Measurements from ENCODE around the gene RNLS. TPM values are rescaled to one million over a fixed set of nuclear protein-coding genes. Genes with fewer than 3 reads are reported as not detected.

Gene RNLS
- total RNA-seq, 1 experiment from 2014 or later = 11.4 TPM

DNA sequence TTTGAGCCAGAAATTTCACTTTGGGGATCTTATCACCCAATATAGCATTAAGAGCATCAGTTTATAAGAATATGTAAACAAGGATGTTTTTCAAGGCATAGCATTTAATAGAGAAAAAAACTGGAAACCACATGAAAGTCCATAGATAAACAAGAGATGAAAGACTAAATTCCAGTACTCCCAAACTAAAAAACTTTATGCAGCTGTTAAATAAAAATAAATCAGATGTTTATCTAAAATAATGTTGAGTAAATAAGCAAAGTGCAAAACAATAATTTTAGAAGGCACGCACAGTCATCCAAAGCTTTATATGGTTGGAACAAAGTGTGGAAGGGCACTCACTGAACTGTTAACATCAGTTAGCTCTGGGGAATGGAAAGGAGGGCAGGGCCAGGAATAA is 21.0 kb downstream of the RNLS start:
- peak; percentile 71; the same call in 1 of the 2 replicates for TF ChIP-seq TCF7L2 (IDR thresholded peaks at IDR 0.05; ENCODE audit: low read depth, low read length)
- TF ChIP-seq, protein P1, sequence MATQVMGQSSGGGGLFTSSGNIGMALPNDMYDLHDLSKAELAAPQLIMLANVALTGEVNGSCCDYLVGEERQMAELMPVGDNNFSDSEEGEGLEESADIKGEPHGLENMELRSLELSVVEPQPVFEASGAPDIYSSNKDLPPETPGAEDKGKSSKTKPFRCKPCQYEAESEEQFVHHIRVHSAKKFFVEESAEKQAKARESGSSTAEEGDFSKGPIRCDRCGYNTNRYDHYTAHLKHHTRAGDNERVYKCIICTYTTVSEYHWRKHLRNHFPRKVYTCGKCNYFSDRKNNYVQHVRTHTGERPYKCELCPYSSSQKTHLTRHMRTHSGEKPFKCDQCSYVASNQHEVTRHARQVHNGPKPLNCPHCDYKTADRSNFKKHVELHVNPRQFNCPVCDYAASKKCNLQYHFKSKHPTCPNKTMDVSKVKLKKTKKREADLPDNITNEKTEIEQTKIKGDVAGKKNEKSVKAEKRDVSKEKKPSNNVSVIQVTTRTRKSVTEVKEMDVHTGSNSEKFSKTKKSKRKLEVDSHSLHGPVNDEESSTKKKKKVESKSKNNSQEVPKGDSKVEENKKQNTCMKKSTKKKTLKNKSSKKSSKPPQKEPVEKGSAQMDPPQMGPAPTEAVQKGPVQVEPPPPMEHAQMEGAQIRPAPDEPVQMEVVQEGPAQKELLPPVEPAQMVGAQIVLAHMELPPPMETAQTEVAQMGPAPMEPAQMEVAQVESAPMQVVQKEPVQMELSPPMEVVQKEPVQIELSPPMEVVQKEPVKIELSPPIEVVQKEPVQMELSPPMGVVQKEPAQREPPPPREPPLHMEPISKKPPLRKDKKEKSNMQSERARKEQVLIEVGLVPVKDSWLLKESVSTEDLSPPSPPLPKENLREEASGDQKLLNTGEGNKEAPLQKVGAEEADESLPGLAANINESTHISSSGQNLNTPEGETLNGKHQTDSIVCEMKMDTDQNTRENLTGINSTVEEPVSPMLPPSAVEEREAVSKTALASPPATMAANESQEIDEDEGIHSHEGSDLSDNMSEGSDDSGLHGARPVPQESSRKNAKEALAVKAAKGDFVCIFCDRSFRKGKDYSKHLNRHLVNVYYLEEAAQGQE (IDR thresholded peaks at IDR 0.05; ENCODE audit: insufficient read depth in 1 of 2, low read depth in 2 of 2, low read length in 1 of 2) = no peak
- no peak for TF ChIP-seq SIN3A (IDR thresholded peaks at IDR 0.05; ENCODE audit: borderline replicate concordance, insufficient read depth, low read depth, low read length)
- no TSS peak for BruUV-seq (replicated peaks)
- no peak for ATAC-seq
- Histone ChIP-seq H3K27me3 (ENCODE audit: control insufficient read depth, insufficient read depth, low read length) (no peaks in the 10 kb centered on the region), H3K4me1 (ENCODE audit: control insufficient read depth, insufficient read depth, low read length) (no peaks in the 10 kb centered on the region), H3K4me3 (ENCODE audit: low read depth in 2 of 2, low read length in 2 of 2) (no peak overlapping the region), H3K27ac (ENCODE audit: low read length) (no peak overlapping the region), H3K36me3 (ENCODE audit: control insufficient read depth, insufficient read depth, low read length) (no peaks in the 10 kb centered on the region), H3K9me3 (ENCODE audit: control insufficient read depth, insufficient read depth, low read depth, low read length) (no peaks in the 10 kb centered on the region; the same call in 1 of the 2 replicates)
- intact Hi-C loops (cut with micrococcal nuclease; ENCODE audit: unreplicated experiment) (no loop called here), in situ Hi-C loops (cut with HindIII; ENCODE audit: low pct_unique_long_range_greater_than_20kb, low sequenced_read_pairs) (no loop called here)
- CTCF ChIA-PET = no interaction called here
- no peak for DNase-seq (ENCODE audit: low read depth, low spot score)
- POLR2A ChIA-PET = no interaction called here

DNA sequence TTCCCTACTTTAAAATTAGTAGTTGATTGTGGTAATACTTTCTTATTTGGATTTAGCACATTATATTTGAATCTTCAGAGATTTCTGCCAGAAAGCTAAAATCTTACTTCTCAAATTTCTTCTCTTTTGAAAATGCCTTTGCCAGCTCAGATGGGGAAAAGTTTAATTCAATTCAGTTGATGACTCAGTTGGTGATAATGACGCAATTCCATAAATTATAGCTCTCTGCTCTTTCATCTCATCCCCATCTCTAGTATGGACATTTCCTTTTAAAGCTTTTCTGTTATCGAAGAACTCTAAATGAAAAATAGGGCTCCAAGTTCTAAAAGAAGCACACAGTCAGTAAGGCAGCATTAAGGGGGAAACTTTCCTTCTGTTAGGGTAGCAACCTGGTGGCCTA is 25.5 kb downstream of the RNLS start:
- ATAC-seq (no peak), DNase-seq (ENCODE audit: low read depth, low spot score) (no peak)
- intact Hi-C loops (cut with micrococcal nuclease; ENCODE audit: unreplicated experiment) (loop anchor here (10.0 kb wide), 1 partner anchor 903 kb away; the partner anchor contains the start of gene PAPSS2), in situ Hi-C loops (cut with HindIII; ENCODE audit: low pct_unique_long_range_greater_than_20kb, low sequenced_read_pairs) (no loop called here)
- ChIA-PET CTCF (no interaction called here), POLR2A (no interaction called here)
- H3K4me1 ChIP-seq (ENCODE audit: control insufficient read depth, insufficient read depth, low read length) = no peaks in the 10 kb centered on the region
- no peak overlapping the region for H3K27ac ChIP-seq (ENCODE audit: low read length)
- no peaks in the 10 kb centered on the region for H3K27me3 ChIP-seq (ENCODE audit: control insufficient read depth, insufficient read depth, low read length)
- H3K4me3 ChIP-seq (ENCODE audit: low read depth in 2 of 2, low read length in 2 of 2) = no peak overlapping the region
- no peaks in the 10 kb centered on the region for H3K36me3 ChIP-seq (ENCODE audit: control insufficient read depth, insufficient read depth, low read length)
- no TSS peak for BruUV-seq (replicated peaks)
- no peak for TF ChIP-seq TCF7L2 (IDR thresholded peaks at IDR 0.05; ENCODE audit: low read depth, low read length)
- no peak for TF ChIP-seq SIN3A (IDR thresholded peaks at IDR 0.05; ENCODE audit: borderline replicate concordance, insufficient read depth, low read depth, low read length)
- no peak for TF ChIP-seq POLR2AphosphoS5 (IDR thresholded peaks at IDR 0.05; ENCODE audit: low read depth, low read length)
- TF ChIP-seq, protein P2, sequence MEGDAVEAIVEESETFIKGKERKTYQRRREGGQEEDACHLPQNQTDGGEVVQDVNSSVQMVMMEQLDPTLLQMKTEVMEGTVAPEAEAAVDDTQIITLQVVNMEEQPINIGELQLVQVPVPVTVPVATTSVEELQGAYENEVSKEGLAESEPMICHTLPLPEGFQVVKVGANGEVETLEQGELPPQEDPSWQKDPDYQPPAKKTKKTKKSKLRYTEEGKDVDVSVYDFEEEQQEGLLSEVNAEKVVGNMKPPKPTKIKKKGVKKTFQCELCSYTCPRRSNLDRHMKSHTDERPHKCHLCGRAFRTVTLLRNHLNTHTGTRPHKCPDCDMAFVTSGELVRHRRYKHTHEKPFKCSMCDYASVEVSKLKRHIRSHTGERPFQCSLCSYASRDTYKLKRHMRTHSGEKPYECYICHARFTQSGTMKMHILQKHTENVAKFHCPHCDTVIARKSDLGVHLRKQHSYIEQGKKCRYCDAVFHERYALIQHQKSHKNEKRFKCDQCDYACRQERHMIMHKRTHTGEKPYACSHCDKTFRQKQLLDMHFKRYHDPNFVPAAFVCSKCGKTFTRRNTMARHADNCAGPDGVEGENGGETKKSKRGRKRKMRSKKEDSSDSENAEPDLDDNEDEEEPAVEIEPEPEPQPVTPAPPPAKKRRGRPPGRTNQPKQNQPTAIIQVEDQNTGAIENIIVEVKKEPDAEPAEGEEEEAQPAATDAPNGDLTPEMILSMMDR (IDR thresholded peaks at IDR 0.05) = no peak
- TF ChIP-seq, protein P1 (IDR thresholded peaks at IDR 0.05; ENCODE audit: insufficient read depth in 1 of 2, low read depth in 2 of 2, low read length in 1 of 2) = no peak
- no peaks in the 10 kb centered on the region for H3K9me3 ChIP-seq (ENCODE audit: control insufficient read depth, insufficient read depth, low read depth, low read length)

Measured in Panc1 (cell line).